Germinal center (tissue), 1 donor: ENCODE data around the gene XYLT2.

Experiments
- DNase-seq: peaks from one replicate; pipeline ENCODE4 v3.0.0; 2012; ENCODE audit warnings: mixed read lengths, low spot score

The XYLT2 gene

DNA sequence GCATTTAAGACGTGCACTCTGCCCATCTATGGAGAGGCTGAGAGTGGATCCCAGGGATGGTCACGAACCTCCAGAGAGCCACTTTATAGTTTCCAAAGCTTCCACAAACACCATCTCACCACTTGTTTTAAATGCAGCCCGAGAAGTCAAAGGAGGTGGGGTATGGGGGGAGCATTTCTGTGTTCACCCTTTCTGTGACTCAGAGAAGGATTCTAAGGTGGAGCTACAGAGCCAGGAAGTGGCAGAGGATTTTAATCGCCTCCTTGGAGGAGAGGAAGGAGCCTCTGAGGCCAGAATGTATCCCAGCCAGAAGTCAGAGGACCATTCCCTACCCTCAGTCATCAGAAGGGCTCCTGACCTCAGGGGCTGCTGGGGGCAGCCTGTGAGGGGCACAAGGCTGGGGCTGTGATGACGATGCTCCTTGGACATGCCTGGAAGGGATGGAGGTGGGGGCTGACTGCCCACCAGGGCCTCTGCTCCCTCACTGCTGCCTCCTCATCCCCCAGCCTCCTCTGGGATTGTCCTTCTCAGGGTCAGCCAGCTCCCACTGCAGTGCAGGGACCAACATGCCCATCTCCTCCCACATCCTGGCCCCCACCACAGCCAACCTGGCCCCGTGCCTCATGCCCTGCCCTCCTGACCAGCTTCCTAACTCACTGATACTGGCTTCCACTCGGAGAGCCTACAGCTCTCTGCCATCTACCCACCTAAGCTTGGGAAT lies 2.8 kb downstream of the XYLT2 start:
- no peak for DNase-seq

DNA sequence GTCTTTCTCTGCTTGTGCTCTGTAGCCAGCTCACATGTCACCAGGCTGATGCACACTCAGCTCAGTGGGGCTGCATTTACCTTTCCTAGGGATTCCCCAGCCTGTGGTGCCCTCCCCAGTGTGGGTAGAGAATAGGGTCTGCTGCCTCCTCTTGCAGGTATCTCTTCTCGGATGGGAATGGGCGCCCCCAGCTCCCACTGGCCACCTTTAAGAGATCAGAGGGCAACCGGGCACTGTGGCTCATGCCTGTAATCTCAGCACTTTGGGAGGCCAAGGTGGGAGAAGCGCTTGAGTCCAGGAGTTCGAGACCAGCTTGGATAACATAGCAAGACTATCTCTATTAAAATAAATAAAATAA lies 3.3 kb downstream of the XYLT2 start:
- DNase-seq = no peak

DNA sequence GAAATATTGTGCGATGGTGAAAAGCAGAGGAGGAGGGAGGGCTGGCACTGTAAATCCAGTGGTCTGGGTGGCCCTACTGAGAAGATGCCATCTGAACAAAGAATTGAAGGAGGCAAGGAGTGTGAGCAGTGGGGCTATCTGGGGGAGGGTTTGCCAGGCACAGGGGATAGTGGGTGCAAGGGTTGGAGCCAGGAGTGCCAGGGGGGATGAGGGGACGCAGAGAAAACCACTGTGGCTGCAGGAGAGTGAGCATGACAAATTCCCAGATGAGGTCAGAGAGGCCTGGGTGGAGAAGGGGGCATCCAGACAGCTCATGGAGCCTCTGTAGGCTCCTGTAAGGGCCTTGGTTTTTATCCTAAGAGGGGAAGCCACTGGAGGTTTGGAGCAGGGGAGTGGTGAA lies 4.8 kb downstream of the XYLT2 start:
- DNase-seq = no peak

DNA sequence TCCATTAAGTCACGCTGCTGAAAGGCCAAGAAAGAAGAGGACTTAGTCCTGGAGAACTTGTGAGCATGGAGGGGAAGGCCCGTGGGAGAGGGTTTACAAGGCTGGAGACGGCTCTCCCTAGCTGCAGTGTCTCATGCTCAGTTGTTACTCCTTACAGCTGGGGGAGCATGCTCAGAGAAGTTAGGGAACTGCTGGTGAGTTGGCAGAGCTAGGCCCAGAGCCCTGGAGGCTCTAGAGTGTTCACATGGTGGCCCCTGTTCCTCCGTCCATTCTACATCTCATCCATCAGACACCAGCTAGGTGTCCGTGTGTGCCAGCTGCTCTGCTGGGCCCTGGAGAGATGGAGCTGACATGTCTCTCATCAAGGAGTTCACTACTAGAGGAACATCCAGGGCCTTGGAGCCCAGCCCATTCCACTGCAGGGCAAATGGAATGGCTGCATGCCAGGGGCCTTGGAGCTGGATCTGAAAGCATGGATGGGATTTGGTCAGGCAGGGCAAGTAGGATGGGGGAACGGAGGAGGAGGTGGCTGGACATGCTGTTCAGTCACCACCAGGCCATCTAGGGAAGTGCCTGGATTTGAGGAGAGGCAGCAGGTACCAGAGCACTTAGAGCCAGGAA lies 6.3 kb downstream of the XYLT2 start:
- no peak for DNase-seq

DNA sequence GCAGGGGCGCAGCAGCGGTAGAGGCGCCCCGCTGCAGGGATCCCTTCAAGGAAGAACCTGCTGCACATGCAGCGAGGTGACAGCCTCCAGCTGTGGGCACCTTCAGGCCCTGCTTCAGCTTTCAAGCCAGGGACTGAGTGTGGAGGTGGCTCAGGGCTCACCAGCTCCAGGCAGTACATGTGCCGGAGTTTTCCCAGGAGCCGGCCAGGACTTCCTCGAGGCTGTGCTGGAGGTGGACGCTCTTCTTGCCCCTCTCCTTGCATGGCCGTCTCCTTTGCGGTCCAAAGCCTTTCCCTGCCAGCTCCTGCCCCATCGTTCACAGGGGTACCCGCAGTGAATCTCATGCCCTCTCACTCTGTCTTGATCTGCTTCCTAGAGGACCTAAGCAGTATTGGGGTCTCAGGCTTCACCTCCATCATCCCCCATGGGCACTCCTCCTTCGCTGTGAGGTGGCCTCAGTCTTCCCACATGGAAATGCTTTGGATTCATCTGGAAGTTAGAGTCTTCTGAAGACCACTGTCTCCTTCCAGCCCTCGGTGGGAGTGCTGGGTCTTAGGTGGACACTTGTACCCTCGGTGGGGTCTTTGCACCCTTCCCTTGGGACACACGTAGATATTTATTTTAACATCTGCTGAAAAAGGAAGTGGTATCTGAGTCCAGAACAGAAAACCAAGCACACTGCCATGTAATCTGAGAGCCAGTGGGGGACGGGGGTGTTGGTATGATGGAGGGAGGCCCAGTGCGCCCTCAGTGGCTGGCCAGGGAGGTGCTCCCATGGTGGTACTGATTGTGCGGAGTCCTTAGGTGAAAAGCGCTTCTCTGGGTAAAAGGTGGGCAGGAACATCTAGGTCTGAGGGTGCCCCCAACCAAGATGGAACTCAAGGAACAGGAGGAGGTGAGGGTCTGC lies 7.0 kb downstream of the XYLT2 start:
- DNase-seq = no peak

DNA sequence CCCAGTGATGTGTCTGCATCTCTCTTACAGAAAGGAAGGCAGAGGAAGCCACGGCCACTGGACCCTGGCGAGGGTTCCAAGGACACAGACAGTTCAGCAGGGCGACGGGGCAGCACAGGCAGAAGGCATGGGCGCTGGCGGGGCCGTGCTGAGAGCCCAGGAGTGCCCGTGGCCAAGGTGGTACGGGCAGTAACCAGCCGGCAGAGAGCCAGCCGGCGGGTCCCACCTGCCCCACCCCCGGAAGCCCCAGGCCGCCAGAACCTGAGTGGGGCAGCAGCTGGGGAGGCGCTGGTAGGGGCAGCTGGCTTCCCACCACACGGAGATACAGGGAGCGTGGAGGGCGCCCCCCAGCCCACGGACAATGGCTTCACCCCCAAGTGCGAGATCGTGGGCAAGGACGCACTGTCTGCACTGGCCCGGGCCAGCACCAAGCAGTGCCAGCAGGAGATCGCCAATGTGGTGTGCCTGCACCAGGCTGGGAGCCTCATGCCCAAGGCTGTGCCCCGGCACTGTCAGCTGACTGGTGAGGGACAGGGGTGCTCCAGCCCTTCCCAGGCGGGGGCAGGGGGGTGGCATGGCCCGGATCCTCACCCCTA lies 7.8 kb downstream of the XYLT2 start:
- DNase-seq = no peak

DNA sequence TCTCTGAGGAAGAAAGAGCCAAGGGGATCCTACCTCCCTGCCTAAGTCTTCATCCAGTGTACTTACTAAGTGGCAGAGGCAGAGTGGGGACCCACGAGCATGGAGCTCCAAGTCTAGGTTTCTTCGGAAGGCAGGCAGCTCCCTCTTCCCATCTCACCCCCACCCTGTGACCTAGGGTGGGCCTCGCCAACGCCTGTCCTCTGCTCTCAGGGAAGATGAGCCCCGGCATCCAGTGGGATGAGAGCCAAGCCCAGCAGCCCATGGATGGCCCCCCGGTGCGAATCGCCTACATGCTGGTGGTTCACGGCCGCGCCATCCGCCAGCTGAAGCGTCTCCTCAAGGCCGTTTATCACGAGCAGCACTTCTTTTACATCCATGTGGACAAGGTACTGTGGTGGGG lies 8.3 kb downstream of the XYLT2 start:
- no peak for DNase-seq

DNA sequence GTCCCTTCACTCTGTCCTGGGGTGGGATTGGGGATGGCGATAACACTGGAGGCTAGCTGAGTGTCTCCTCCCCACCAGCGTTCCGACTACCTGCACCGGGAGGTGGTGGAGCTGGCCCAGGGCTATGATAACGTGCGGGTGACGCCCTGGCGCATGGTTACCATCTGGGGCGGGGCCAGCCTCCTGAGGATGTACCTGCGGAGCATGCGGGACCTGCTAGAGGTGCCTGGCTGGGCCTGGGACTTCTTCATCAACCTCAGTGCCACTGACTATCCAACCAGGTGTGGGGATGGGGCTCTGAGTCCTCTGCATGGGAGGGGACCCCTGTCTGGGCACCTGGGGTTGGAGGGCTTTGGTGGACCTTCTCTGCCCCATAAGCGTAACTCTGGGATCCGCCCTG lies 8.8 kb downstream of the XYLT2 start:
- no peak for DNase-seq

DNA sequence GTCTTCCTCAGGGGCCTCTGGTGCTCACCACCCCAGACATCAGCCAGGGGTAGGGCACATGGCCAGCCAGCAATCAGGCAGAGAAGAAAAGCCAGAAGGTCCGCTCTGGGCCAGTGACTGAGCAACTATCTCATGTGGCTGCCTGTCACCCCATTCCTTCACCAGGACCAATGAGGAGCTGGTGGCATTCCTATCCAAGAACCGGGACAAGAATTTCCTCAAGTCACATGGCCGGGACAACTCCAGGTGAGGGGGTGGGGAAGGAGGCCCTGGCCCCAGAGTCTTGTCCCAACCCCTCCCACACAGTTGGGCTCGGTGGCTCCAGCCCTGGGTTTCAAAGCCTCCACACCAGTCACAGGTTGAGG lies 9.4 kb downstream of the XYLT2 start:
- no peak for DNase-seq

DNA sequence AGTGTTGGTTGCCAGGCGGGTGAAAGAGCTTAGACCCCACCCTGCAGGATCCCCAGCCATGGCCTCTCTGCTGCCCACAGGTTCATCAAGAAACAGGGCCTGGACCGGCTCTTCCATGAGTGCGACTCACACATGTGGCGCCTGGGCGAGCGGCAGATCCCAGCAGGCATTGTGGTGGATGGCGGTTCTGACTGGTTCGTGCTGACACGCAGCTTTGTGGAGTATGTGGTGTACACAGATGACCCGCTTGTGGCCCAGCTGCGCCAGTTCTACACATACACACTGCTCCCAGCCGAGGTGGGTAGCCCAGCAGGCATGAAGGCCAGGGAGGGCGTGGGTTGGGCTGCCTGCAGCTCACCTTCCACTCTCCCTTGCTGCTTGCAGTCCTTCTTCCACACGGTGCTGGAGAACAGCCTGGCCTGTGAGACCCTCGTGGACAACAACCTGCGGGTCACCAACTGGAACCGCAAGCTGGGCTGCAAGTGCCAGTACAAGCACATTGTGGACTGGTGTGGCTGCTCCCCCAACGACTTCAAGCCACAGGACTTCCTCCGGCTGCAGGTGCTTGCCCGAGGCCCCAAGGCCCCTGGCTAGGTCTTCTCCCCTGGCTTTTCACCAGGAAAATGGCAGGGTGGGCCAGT lies 9.9 kb downstream of the XYLT2 start:
- DNase-seq = no peak

DNA sequence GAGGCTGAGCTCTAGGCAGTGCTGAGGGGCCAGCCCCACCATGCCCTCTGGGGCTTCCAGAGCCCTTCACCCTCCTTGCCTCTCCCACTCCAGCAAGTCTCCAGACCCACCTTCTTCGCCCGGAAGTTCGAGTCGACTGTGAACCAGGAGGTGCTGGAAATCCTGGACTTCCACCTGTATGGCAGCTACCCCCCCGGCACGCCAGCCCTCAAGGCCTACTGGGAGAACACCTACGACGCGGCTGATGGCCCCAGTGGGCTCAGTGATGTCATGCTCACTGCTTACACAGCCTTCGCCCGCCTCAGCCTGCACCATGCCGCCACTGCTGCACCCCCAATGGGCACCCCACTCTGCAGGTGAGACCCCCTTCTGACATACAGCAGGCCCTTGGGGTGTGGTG lies 10.5 kb downstream of the XYLT2 start:
- DNase-seq = no peak

DNA sequence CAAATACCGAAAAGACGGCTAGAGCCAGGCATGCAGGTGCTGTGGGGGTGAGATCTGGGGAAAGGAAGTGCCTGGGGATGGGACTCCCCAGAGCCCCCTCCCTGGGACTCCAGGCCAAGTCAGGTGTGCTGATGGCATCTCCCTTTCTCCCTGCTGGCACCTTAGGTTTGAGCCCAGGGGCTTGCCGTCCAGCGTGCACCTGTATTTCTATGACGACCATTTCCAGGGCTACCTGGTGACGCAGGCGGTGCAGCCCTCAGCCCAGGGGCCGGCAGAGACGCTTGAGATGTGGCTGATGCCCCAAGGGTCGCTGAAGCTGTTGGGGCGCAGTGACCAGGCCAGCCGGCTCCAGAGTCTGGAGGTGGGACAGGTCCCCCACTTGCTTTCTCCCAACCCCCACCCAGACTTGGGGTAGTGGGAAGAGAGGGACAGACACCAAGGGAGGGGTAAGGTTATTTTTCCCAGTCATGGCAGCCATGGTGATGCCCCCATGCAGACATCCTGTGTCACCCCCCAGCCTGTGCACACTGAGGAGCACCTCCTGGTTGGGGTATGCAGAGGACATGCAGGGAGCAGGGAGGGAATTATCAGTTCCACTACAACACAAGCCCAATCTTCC lies 11.1 kb downstream of the XYLT2 start:
- no peak for DNase-seq

DNA sequence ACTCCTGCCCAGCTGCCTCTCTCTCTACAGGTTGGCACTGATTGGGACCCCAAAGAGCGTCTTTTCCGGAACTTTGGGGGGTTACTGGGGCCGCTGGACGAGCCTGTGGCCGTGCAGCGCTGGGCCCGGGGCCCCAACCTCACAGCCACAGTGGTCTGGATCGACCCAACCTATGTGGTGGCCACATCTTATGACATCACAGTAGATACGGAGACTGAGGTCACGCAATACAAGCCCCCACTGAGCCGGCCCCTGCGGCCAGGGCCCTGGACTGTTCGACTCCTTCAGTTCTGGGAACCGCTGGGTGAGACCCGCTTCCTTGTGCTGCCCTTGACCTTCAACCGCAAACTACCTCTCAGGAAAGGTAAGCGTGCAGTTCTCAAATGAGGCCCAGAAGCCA lies 12.3 kb downstream of the XYLT2 start:
- DNase-seq = no peak

DNA sequence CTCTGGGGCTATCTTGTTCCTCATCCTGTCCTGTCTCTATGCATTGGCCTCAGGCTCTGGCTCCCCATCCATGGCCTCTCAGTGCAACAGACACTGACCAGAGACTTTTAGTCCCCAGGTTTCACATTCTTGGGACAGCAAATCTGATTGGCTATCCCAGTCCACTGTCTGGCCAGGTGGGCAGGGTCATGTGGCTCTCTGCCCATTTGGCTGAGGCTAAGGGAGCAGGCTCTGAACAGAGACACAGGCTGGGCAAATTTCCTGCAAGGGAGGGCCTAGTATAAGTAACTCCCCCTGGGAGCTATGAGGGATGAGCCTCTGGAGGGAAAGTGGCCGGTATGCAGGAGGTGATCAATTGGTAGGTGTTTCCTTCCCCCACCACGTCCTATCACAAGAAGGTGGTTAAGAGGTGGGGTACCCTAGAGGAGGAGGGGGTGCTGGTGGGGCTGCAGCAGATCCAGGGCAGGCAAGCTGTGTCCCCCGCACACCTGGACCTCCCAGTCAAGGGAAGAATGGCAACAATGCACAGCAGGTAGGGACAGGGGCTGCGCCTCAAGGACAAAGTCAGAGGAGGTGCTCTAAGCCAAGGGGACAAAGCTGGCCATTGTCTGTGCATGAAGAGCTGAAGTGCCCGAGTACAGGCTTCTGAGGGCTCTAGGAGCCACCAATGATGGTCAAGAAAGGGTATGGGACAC lies 13.2 kb downstream of the XYLT2 start:
- DNase-seq = no peak

DNA sequence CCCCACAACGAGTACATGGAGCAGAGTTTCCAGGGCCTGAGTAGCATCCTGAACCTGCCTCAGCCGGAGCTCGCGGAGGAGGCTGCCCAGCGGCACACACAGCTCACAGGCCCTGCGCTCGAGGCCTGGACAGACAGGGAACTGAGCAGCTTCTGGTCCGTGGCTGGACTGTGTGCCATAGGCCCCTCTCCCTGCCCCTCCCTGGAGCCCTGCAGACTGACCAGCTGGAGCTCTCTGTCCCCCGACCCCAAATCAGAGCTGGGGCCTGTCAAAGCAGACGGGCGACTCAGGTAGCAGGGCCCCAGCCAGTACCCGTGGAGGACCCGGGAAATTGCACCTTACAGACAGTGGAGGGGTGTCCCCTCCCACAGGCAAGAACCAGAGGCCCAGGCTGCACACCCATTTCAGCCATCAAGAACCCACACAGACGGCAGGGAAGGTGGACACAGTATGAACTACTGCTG lies 14.1 kb downstream of the XYLT2 start:
- DNase-seq = no peak

DNA sequence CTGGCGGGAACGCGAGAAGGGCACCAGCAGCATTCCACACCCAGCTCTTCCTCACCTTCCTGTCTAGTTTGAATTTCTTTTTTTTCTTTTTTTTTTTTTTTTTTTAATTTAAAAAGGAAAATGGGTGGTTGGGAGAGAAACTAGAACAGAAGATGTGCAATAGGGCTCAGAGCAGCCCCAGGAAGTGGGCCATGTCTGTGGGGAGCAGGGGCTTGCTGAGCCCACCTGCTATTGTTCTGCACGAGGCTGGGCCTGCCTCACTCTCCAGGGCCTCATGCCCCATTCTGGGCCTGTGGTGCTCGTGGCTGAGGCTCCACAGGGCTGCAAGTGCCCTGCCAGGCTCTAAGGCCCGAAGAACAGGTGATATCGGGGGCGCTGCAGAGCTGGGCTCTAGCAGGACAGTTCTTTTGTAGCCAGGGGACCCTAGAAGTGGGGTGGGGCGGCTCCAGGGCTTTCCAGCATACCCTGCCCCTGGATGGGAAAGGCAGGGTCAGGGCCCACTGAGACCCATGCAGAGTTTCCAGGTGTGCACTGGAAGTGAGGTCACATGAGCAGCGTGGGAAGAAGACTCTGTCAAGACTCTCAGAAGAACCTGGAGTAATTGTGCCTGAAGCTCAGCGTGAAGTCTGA lies 14.7 kb downstream of the XYLT2 start:
- DNase-seq = no peak

DNA sequence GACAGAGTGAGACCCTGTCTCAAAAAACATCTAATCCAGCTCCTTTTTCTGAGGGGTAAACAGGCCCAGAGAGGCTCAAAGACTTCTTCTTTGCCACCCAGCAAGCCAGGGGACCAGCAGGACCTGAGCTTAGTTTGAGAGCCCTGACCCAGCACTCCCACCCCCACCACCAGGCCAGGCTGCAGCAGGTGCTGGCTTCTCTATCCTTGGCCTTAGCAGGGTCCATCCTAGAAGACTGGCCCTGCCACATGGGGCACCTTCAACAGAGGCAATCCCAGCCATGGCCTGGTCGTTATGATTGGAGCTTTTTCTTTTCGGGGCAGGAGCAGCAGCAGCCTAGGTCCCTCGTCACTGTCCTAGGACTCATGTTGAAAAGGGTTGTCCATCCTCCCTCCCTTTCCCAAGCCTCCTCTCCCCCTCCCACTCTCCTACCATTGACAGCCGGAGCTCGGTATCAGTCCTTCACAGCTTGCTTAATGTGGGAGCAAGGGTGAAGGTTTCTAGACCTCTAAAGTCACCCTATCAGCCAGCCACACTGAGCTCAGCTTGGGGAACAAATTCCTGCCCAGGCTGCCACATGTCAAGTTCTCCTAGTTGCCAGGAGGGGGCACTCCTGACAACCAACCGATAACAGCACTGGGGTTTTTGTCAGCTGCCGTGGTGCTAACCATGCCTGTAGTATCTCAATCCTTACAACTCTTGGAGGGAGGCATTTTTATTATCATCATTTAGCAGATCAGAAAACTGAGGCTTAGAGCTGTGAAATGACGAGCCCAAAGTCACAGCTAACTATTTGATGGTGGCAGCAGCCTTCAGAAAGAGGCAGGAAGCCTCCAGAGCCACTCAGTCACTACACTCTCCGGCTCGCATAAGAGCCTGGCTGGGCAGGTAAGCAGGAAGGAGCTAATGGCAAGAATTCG lies 15.9 kb downstream of the XYLT2 start:
- DNase-seq = peak; percentile 82

DNA sequence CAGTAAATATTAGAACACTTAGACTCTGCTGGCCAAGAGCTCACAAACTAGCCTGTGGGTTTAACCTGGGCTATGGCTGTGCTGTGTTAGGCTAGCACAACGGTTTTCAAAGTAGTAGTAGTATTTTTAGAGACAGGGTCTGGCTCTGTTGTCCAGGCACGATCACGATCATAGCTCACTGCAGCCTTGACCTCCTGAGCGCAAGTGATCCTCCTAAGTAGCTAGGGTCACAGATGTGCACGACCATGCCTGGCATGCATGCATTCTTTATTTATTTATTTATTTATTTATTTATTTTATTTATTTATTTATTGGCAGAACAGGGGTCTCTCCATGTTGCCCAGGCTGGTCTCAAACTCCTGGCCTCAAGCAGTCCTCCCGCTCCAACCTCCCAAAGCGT lies 16.7 kb downstream of the XYLT2 start:
- no peak for DNase-seq

DNA sequence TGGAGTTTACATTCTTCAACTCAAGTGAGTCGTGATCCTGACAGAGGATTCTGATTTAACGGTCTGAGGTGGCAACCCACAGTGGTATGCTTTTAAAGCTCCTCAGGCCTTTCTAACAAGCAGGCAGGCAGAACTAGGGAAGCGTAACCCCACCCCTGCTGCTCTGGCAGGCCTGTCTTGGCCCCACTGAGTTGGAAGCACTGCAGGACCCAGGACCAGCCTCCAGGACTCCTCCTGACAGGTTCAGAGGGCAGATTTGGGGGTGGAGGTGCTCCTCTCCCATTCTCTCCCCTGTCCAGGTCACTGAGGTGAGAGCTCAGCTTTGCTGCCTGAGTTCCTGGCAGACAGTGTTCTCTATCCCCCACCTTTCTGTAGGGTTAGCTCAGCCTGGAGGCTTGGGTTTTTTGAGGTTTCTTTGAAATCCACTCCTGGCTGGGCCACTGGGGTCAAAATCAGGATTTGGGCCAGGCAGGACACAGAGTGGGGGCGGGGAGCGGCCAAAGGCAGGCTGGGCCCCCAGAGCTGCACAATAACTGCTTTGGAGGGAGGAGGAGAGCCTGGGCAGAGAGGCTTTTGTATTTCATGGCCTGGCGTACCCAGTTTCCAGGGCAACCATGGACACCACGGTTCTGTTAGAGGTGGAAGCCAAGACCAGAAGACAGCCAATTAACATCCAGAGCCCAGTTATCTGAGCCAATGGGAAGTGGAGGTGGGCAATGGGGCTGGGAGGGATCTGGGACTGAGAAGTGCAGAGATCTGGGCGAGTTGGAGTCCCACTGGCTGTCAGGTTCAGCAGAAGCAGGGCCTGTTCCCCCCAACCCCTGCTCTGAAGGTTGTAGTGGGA lies 17.5 kb downstream of the XYLT2 start:
- no peak for DNase-seq
